NCI-H1048 (cell line): ENCODE measurements around the gene IL4R.
"Not testable (repeated sequence)": the region's sequence is repeated elsewhere in the genome, so short reads cannot be mapped to it uniquely, and the experiment has no call there.

ENCODE experiments used
- DNase-seq: peaks from one replicate; lab custom pipeline; 2025; lab: John Stamatoyannopoulos, UW

IL4R gene

GRCh38 chr16:27329376-27330079, 15.8 kb downstream of the IL4R start:
- not testable (repeated sequence) for DNase-seq

- DNase-seq: no peak
Observed at GRCh38 chr16:27330542-27330941, 16.8 kb downstream of the IL4R start.

- no peak for DNase-seq
Observed at GRCh38 chr16:27332105-27332504, 18.3 kb downstream of the IL4R start.

- DNase-seq: no peak
Observed at GRCh38 chr16:27333104-27333503, 19.3 kb downstream of the IL4R start.

- DNase-seq: no peak
Observed at GRCh38 chr16:27333549-27333948, 19.8 kb downstream of the IL4R start.

GRCh38 chr16:27334192-27334764, 20.5 kb downstream of the IL4R start:
- DNase-seq: no peak

GRCh38 chr16:27334838-27335237, 21.1 kb downstream of the IL4R start:
- DNase-seq: no peak

- DNase-seq: no peak
Observed at GRCh38 chr16:27335349-27336053, 21.7 kb downstream of the IL4R start.

- no peak for DNase-seq
Observed at GRCh38 chr16:27337024-27337423, 23.2 kb downstream of the IL4R start.

GRCh38 chr16:27339180-27339579, 25.4 kb downstream of the IL4R start:
- DNase-seq: no peak

- DNase-seq: no peak
Observed at GRCh38 chr16:27340654-27341053, 26.9 kb downstream of the IL4R start.

GRCh38 chr16:27341549-27341948, 27.8 kb downstream of the IL4R start:
- no peak for DNase-seq

- no peak for DNase-seq
Observed at GRCh38 chr16:27341971-27342370, 28.2 kb downstream of the IL4R start.

GRCh38 chr16:27344721-27345120, 30.9 kb downstream of the IL4R start:
- no peak for DNase-seq

GRCh38 chr16:27345201-27345600, 31.4 kb downstream of the IL4R start:
- no peak for DNase-seq

- DNase-seq: no peak
Observed at GRCh38 chr16:27346819-27347218, 33.0 kb downstream of the IL4R start.

- no peak for DNase-seq
Observed at GRCh38 chr16:27347930-27348685, 34.3 kb downstream of the IL4R start.

GRCh38 chr16:27349276-27349675, 35.5 kb downstream of the IL4R start:
- DNase-seq: no peak

GRCh38 chr16:27350006-27350405, 36.2 kb downstream of the IL4R start:
- no peak for DNase-seq

- no peak for DNase-seq
Observed at GRCh38 chr16:27351989-27352388, 38.2 kb downstream of the IL4R start.

- DNase-seq: no peak
Observed at GRCh38 chr16:27353853-27354252, 40.1 kb downstream of the IL4R start.

- DNase-seq: no peak
Observed at GRCh38 chr16:27355610-27356009, 41.8 kb downstream of the IL4R start.

- no peak for DNase-seq
Observed at GRCh38 chr16:27356794-27357193, 43.0 kb downstream of the IL4R start.
